ENCODE results near the gene HTT.

DNA sequence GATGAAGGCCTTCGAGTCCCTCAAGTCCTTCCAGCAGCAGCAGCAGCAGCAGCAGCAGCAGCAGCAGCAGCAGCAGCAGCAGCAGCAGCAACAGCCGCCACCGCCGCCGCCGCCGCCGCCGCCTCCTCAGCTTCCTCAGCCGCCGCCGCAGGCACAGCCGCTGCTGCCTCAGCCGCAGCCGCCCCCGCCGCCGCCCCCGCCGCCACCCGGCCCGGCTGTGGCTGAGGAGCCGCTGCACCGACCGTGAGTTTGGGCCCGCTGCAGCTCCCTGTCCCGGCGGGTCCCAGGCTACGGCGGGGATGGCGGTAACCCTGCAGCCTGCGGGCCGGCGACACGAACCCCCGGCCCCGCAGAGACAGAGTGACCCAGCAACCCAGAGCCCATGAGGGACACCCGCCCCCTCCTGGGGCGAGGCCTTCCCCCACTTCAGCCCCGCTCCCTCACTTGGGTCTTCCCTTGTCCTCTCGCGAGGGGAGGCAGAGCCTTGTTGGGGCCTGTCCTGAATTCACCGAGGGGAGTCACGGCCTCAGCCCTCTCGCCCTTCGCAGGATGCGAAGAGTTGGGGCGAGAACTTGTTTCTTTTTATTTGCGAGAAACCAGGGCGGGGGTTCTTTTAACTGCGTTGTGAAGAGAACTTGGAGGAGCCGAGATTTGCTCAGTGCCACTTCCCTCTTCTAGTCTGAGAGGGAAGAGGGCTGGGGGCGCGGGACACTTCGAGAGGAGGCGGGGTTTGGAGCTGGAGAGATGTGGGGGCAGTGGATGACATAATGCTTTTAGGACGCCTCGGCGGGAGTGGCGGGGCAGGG, 568 bp downstream of the HTT start:
- peak; percentile 32 for TF ChIP-seq POLR2A (IDR thresholded peaks at IDR 0.05)
- TF ChIP-seq, protein P1, sequence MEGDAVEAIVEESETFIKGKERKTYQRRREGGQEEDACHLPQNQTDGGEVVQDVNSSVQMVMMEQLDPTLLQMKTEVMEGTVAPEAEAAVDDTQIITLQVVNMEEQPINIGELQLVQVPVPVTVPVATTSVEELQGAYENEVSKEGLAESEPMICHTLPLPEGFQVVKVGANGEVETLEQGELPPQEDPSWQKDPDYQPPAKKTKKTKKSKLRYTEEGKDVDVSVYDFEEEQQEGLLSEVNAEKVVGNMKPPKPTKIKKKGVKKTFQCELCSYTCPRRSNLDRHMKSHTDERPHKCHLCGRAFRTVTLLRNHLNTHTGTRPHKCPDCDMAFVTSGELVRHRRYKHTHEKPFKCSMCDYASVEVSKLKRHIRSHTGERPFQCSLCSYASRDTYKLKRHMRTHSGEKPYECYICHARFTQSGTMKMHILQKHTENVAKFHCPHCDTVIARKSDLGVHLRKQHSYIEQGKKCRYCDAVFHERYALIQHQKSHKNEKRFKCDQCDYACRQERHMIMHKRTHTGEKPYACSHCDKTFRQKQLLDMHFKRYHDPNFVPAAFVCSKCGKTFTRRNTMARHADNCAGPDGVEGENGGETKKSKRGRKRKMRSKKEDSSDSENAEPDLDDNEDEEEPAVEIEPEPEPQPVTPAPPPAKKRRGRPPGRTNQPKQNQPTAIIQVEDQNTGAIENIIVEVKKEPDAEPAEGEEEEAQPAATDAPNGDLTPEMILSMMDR (IDR thresholded peaks at IDR 0.05), result no peak
